ENCODE measurements around the gene EPHX1.
"Not testable (repeated sequence)": the region's sequence is repeated elsewhere in the genome, so short reads cannot be mapped to it uniquely, and the experiment has no call there.

- TF ChIP-seq, protein P1, sequence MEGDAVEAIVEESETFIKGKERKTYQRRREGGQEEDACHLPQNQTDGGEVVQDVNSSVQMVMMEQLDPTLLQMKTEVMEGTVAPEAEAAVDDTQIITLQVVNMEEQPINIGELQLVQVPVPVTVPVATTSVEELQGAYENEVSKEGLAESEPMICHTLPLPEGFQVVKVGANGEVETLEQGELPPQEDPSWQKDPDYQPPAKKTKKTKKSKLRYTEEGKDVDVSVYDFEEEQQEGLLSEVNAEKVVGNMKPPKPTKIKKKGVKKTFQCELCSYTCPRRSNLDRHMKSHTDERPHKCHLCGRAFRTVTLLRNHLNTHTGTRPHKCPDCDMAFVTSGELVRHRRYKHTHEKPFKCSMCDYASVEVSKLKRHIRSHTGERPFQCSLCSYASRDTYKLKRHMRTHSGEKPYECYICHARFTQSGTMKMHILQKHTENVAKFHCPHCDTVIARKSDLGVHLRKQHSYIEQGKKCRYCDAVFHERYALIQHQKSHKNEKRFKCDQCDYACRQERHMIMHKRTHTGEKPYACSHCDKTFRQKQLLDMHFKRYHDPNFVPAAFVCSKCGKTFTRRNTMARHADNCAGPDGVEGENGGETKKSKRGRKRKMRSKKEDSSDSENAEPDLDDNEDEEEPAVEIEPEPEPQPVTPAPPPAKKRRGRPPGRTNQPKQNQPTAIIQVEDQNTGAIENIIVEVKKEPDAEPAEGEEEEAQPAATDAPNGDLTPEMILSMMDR (IDR thresholded peaks at IDR 0.05): not testable (repeated sequence)
- TF ChIP-seq ZFX (IDR thresholded peaks at IDR 0.05; ENCODE audit: borderline replicate concordance): not testable (repeated sequence)
These were observed 13.8 kb upstream of the EPHX1 start for GRCh38 chr1:225796097-225796496.
